H1 (cell line): Measurements from ENCODE around the gene DPT. TPM values are rescaled to one million over a fixed set of nuclear protein-coding genes. Genes with fewer than 3 reads are reported as not detected.

Experiments used
- CTCF ChIA-PET: fragments of 300-600 bp; sonication (Branson Sonifier 250); formaldehyde crosslinking; loops from one replicate; lab custom pipeline; 2021; ENCODE audit not compliant: partially characterized antibody; lab: Charles Lee
- POLR2A ChIA-PET: fragments of 300-600 bp; sonication (Branson Sonifier 250); formaldehyde crosslinking; loops from one replicate; lab custom pipeline; 2021; ENCODE audit warnings: inconsistent platforms; ENCODE audit not compliant: partially characterized antibody; lab: Charles Lee
- DNase-seq, 2 experiments: peaks; one replicate each; pipeline versions ENCODE4 v3.0.0 to v3.0.0-alpha.2; 2010 to 2022; ENCODE audit warnings: low spot score in 2 of 2, low read depth in 1 of 2, mixed read lengths in 1 of 2
- FAIRE-seq: peaks from 2 replicates; lab custom pipeline; 2011; peaks lifted over from hg19 to GRCh38; lab: Jason Lieb, UNC
- H2AFZ ChIP-seq: 2 replicates; pipeline ENCODE4 v1.8.1; 2012; ENCODE audit warnings: low read length, inconsistent platforms
- H2AK5ac ChIP-seq: 2 replicates; pipeline ENCODE4 v1.6.1; 2013; ENCODE audit warnings: low read depth, low read length
- H2BK120ac ChIP-seq: replicated peaks from 2 replicates; pipeline ENCODE3; 2013; ENCODE audit warnings: low read depth, low read length, inconsistent platforms
- H2BK12ac ChIP-seq: 2 replicates; pipeline ENCODE4 v1.6.1; 2013; ENCODE audit warnings: low read depth, low read length
- H2BK15ac ChIP-seq: 2 replicates; pipeline ENCODE4 v1.6.1; 2013; ENCODE audit warnings: low read length
- H2BK20ac ChIP-seq: 2 replicates; pipeline ENCODE4 v1.6.1; 2013; ENCODE audit warnings: low read length
- H2BK5ac ChIP-seq: 2 replicates; pipeline ENCODE4 v1.6.1; 2013; ENCODE audit warnings: low read depth, low read length
- H3K14ac ChIP-seq: 2 replicates; pipeline ENCODE4 v1.6.1; 2013; ENCODE audit warnings: inconsistent platforms; ENCODE audit not compliant: insufficient read length
- H3K18ac ChIP-seq: 2 replicates; pipeline ENCODE4 v1.6.1; 2013; ENCODE audit warnings: low read length; ENCODE audit errors: extremely low read depth
- H3K23ac ChIP-seq: 2 replicates; pipeline ENCODE4 v1.6.1; 2013; ENCODE audit warnings: inconsistent platforms; ENCODE audit not compliant: insufficient read length
- H3K23me2 ChIP-seq: 2 replicates; pipeline ENCODE4 v1.6.1; 2013; ENCODE audit warnings: low read depth, low read length
- H3K27ac ChIP-seq: 2 replicates; pipeline ENCODE4 v1.6.1; 2011; ENCODE audit warnings: low read depth, low read length, inconsistent platforms
- H3K27me3 ChIP-seq, 4 experiments: replicated peaks in 1 of 4; 1 replicate in 1 of 4; 2 replicates in 3 of 4; pipeline versions ENCODE4 v1.6.1 to v1.8.1; 2011 to 2013; ENCODE audit warnings: low read length in 3 of 4, mild to moderate bottlenecking in 3 of 4, inconsistent platforms in 2 of 4, mixed read lengths in 2 of 4, moderate library complexity in 1 of 4; ENCODE audit not compliant: control insufficient read depth in 3 of 4, insufficient read depth in 3 of 4; ENCODE audit errors: extremely low read depth in 1 of 4
- H3K36me3 ChIP-seq, 4 experiments: 2 replicates each; pipeline versions ENCODE4 v1.6.1 to v1.8.1; 2011 to 2013; ENCODE audit warnings: mild to moderate bottlenecking in 4 of 4, low read length in 3 of 4, moderate library complexity in 2 of 4, control low read depth in 1 of 4, inconsistent platforms in 1 of 4; ENCODE audit not compliant: insufficient read depth in 4 of 4, control insufficient read depth in 2 of 4
- H3K4ac ChIP-seq: replicated peaks from 2 replicates; pipeline ENCODE3; 2013; ENCODE audit warnings: low read length, low read depth, mixed read lengths, inconsistent platforms; ENCODE audit not compliant: insufficient read length
- H3K4me1 ChIP-seq, 4 experiments: replicated peaks in 1 of 4; 1 replicate in 1 of 4; 2 replicates in 3 of 4; pipeline versions ENCODE4 v1.6.1 to v1.8.1; 2011 to 2013; ENCODE audit warnings: low read length in 3 of 4, inconsistent platforms in 2 of 4, mixed read lengths in 1 of 4; ENCODE audit not compliant: insufficient read depth in 4 of 4, control insufficient read depth in 3 of 4
- H3K4me2 ChIP-seq, 2 experiments: 2 replicates each; pipeline versions ENCODE4 v1.6.1 to v1.8.1; 2011 to 2013; ENCODE audit warnings: low read depth in 2 of 2, low read length in 2 of 2, control low read depth in 1 of 2, inconsistent platforms in 1 of 2, mild to moderate bottlenecking in 1 of 2; ENCODE audit not compliant: insufficient read depth in 1 of 2
- H3K4me3 ChIP-seq, 4 experiments: fragments of 200-600, 300-600 bp in 1 of 4; sonication (generic), shearing (Covaris generic), sonication (Bioruptor Twin) in 1 of 4; 2 replicates each; pipeline versions ENCODE4 v1.5.1 to v1.8.1; 2011 to 2016; ENCODE audit warnings: low read length in 4 of 4, low read depth in 3 of 4, control low read depth in 2 of 4, inconsistent platforms in 2 of 4, mild to moderate bottlenecking in 2 of 4, mixed read lengths in 1 of 4, moderate library complexity in 1 of 4; ENCODE audit not compliant: insufficient read depth in 2 of 4; ENCODE audit errors: extremely low read depth in 1 of 4
- H3K56ac ChIP-seq: replicated peaks from 2 replicates; pipeline ENCODE3; 2013; ENCODE audit warnings: low read depth, mild to moderate bottlenecking, mixed read lengths, low read length, inconsistent platforms; ENCODE audit not compliant: insufficient read length
- H3K79me1 ChIP-seq: 2 replicates; pipeline ENCODE4 v1.6.1; 2013; ENCODE audit warnings: low read depth, low read length, control low read depth
- H3K79me2 ChIP-seq, 2 experiments: 2 replicates each; pipeline versions ENCODE4 v1.6.1 to v1.8.1; 2012 to 2013; ENCODE audit warnings: low read length in 2 of 2, mild to moderate bottlenecking in 2 of 2, inconsistent platforms in 1 of 2; ENCODE audit not compliant: insufficient read depth in 2 of 2, control insufficient read depth in 1 of 2
- H3K9ac ChIP-seq, 4 experiments: replicated peaks in 1 of 4; 1 replicate in 1 of 4; 2 replicates in 3 of 4; pipeline versions ENCODE4 v1.6.1 to v1.8.1; 2011 to 2013; ENCODE audit warnings: low read depth in 3 of 4, low read length in 3 of 4, control low read depth in 2 of 4, mild to moderate bottlenecking in 2 of 4, moderate library complexity in 2 of 4, inconsistent platforms in 1 of 4; ENCODE audit errors: extremely low read depth in 1 of 4
- H3K9me3 ChIP-seq, 2 experiments: 2 replicates each; pipeline versions ENCODE4 v1.6.1 to v1.8.1; 2012 to 2013; ENCODE audit warnings: mild to moderate bottlenecking in 2 of 2, moderate library complexity in 2 of 2, control low read depth in 1 of 2, inconsistent platforms in 1 of 2, low read depth in 1 of 2, low read length in 1 of 2, mixed read lengths in 1 of 2; ENCODE audit not compliant: insufficient read depth in 2 of 2
- H4K20me1 ChIP-seq, 2 experiments: replicated peaks in 1 of 2; 2 replicates each; pipeline versions ENCODE3 to v1.8.1; 2011 to 2013; ENCODE audit warnings: inconsistent platforms in 2 of 2, low read length in 2 of 2, mild to moderate bottlenecking in 1 of 2; ENCODE audit not compliant: insufficient read depth in 2 of 2, control insufficient read depth in 1 of 2
- H4K5ac ChIP-seq: 2 replicates; pipeline ENCODE4 v1.6.1; 2013; ENCODE audit warnings: low read length, low read depth, mixed read lengths, inconsistent platforms; ENCODE audit not compliant: insufficient read length
- H4K8ac ChIP-seq: 2 replicates; pipeline ENCODE4 v1.8.0; 2013; ENCODE audit warnings: mild to moderate bottlenecking, moderate library complexity, low read length, inconsistent platforms; ENCODE audit not compliant: insufficient read depth; ENCODE audit errors: extremely low read depth
- H4K91ac ChIP-seq: replicated peaks from 2 replicates; pipeline ENCODE3; 2013; ENCODE audit warnings: low read length, mixed read lengths, inconsistent platforms; ENCODE audit not compliant: insufficient read length
- CREB1 ChIP-seq: IDR thresholded peaks from 2 replicates; pipeline ENCODE4 v1.6.1; 2012; ENCODE audit warnings: inconsistent platforms
- CTBP2 ChIP-seq: IDR thresholded peaks from 2 replicates; pipeline ENCODE4 v1.7.0; 2011; ENCODE audit warnings: borderline replicate concordance, mild to moderate bottlenecking, moderate library complexity, mixed read lengths, low read length; ENCODE audit not compliant: insufficient read depth, insufficient read length
- JUN ChIP-seq: IDR thresholded peaks from 2 replicates; pipeline ENCODE4 v1.6.1; 2011; ENCODE audit warnings: low read depth, mild to moderate bottlenecking, improper control_type of control experiment, low read length
- NANOG ChIP-seq: IDR thresholded peaks from 2 replicates; pipeline ENCODE4 v1.6.1; 2011; ENCODE audit warnings: low read length, low read depth, mild to moderate bottlenecking, inconsistent platforms; ENCODE audit not compliant: insufficient read depth, poor library complexity, severe bottlenecking
- NRF1 ChIP-seq: IDR thresholded peaks from 2 replicates; pipeline ENCODE4 v1.6.1; 2011; ENCODE audit warnings: mild to moderate bottlenecking, low read depth, low read length, improper control_type of control experiment
- PHF8 ChIP-seq: fragments of 200-600 bp; sonication (generic); conservative IDR thresholded peaks from 2 replicates; pipeline ENCODE4 v1.7.1; 2012; ENCODE audit warnings: low read depth, mild to moderate bottlenecking, inconsistent platforms, low read length, moderate library complexity
- POLR2A ChIP-seq, 2 experiments: IDR thresholded peaks; 1 replicate in 1 of 2; 2 replicates in 1 of 2; pipeline ENCODE4 v1.6.1; 2011; ENCODE audit warnings: low read depth in 2 of 2, low read length in 2 of 2, mild to moderate bottlenecking in 2 of 2; ENCODE audit errors: control extremely low read depth in 1 of 2
- RFX5 ChIP-seq: IDR thresholded peaks from 2 replicates; pipeline ENCODE4 v1.6.1; 2011; ENCODE audit warnings: low read depth, low read length, improper control_type of control experiment, borderline replicate concordance
- SIX5 ChIP-seq: IDR thresholded peaks from 2 replicates; pipeline ENCODE4 v1.6.1; 2011; ENCODE audit warnings: mild to moderate bottlenecking, low read depth, low read length
- TEAD4 ChIP-seq: IDR thresholded peaks from 2 replicates; pipeline ENCODE4 v1.6.1; 2012; ENCODE audit warnings: low read depth, low read length, inconsistent platforms, mixed read lengths
- WGBS, 2 experiments: shearing (Covaris generic) in 1 of 2; methylation state at CpG; one replicate each; pipeline versions ENCODE4 v1.1.6 to v1.1.7; 2013 to 2015; ENCODE audit warnings: low lambda C conversion rate in 2 of 2, mixed read lengths in 2 of 2, inconsistent platforms in 1 of 2, low coverage in 1 of 2, missing lambda C conversion rate in 1 of 2; ENCODE audit not compliant: insufficient replicate concordance in 2 of 2, insufficient coverage in 1 of 2, insufficient read length in 1 of 2; ENCODE audit errors: extremely low coverage in 1 of 2, missing lambda C conversion rate in 1 of 2; 5-methylcytosine and 5-hydroxymethylcytosine counted together
- polyA plus RNA-seq, 7 experiments: library from polyadenylated mRNA; depleted of rRNA in 3 of 7; stranded (reverse) in 5 of 7; unstranded in 2 of 7; fragments of >200 nt in 5 of 7; fragments of 200-250 nt in 2 of 7; gene quantifications; 1 replicate in 5 of 7; 2 replicates in 1 of 7; 4 replicates in 1 of 7; pipeline versions ENCODE4 v1.2.1 to v1.2.3, GENCODE V29; 2011 to 2013; ENCODE audit warnings: missing spikeins in 2 of 7, mixed read lengths in 2 of 7
- total RNA-seq: library from RNA; stranded (reverse); fragmentation: NEBNext Ultra II Directional; extraction: Animal tissue kit (Norgen Biotek cat#: 25700); gene quantifications from 2 replicates; pipeline ENCODE4 v1.2.1, GENCODE V29; 2021
- TF ChIP-seq, protein P1 (sequence below): IDR thresholded peaks from 2 replicates; pipeline ENCODE4 v1.6.1; 2012; ENCODE audit warnings: inconsistent platforms
- TF ChIP-seq, protein P2 (sequence below), 3 experiments: IDR thresholded peaks; 1 replicate in 2 of 3; 2 replicates in 1 of 3; pipeline versions ENCODE4 v1.5.1 to v1.6.1; 2011; ENCODE audit warnings: low read length in 3 of 3, mild to moderate bottlenecking in 3 of 3, inconsistent platforms in 2 of 3, low read depth in 1 of 3, moderate library complexity in 1 of 3; ENCODE audit not compliant: insufficient read depth in 1 of 3; ENCODE audit errors: control extremely low read depth in 1 of 3

DPT gene
- total and polyA plus RNA-seq, 2 of the 8 experiments (the other 6 are each of a cell fraction or from before 2014, with no cell fraction given): not detected

GRCh38 chr1:168653567-168653966, 75.4 kb downstream of the DPT start:
- H2BK5ac ChIP-seq: no peak overlapping the region
- H4K20me1 ChIP-seq: no peaks in the 10 kb centered on the region
- no peak overlapping the region for H3K4me2 ChIP-seq
- H3K4me3 ChIP-seq: no peak overlapping the region
- WGBS, 2 experiments: 82% methylated on average over 2 of the region's 2 CpGs; no CpG with 5 or more reads in 1 of the 2 experiments
- H3K27me3 ChIP-seq: no peaks in the 10 kb centered on the region
- H4K5ac ChIP-seq: no peak overlapping the region
- no peaks in the 10 kb centered on the region for H3K23me2 ChIP-seq
- no peak overlapping the region for H4K91ac ChIP-seq
- CTCF ChIA-PET: interaction anchor here (1.2 to 2.6 kb wide), 2 partner anchors 15 to 17 kb away, joined by 4 to 10 read pairs; no protein-coding TSS in a partner anchor
- H2BK15ac ChIP-seq: no peak overlapping the region
- FAIRE-seq (no peak), DNase-seq (no peak)
- H3K56ac ChIP-seq: no peak overlapping the region
- H2BK120ac ChIP-seq: no peak overlapping the region
- H3K14ac ChIP-seq: no peak overlapping the region
- no peak overlapping the region for H2BK20ac ChIP-seq
- no peak overlapping the region for H2AK5ac ChIP-seq
- no peak overlapping the region for H3K23ac ChIP-seq
- no peaks in the 10 kb centered on the region for H3K36me3 ChIP-seq
- H3K79me2 ChIP-seq: no peaks in the 10 kb centered on the region
- POLR2A ChIA-PET: no interaction called here
- H3K4ac ChIP-seq: no peak overlapping the region
- no peaks in the 10 kb centered on the region for H3K79me1 ChIP-seq
- no peak overlapping the region for H3K9ac ChIP-seq
- H2AFZ ChIP-seq: no peak overlapping the region
- H2BK12ac ChIP-seq: no peak overlapping the region
- H3K9me3 ChIP-seq: no peaks in the 10 kb centered on the region
- H3K27ac ChIP-seq: no peak overlapping the region
- no peak overlapping the region for H4K8ac ChIP-seq
- no peak overlapping the region for H3K18ac ChIP-seq
- H3K4me1 ChIP-seq: peaks cover 0 to 3% (median 0%) of the 10 kb centered on the region in 4 experiments; a peak in 1 of 7 replicates
- TF ChIP-seq RFX5 (no peak), JUN (no peak), NRF1 (no peak), CTBP2 (no peak), PHF8 (no peak), SIX5 (no peak), TEAD4 (no peak), CREB1 (no peak), NANOG (no peak), POLR2A (IDR thresholded peaks at IDR 0.05; ENCODE audit: control extremely low read depth in 1 of 2, low read depth in 2 of 2, low read length in 2 of 2) (no peak)
- TF ChIP-seq, protein P1, sequence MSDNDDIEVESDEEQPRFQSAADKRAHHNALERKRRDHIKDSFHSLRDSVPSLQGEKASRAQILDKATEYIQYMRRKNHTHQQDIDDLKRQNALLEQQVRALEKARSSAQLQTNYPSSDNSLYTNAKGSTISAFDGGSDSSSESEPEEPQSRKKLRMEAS: no peak
- TF ChIP-seq, protein P2, sequence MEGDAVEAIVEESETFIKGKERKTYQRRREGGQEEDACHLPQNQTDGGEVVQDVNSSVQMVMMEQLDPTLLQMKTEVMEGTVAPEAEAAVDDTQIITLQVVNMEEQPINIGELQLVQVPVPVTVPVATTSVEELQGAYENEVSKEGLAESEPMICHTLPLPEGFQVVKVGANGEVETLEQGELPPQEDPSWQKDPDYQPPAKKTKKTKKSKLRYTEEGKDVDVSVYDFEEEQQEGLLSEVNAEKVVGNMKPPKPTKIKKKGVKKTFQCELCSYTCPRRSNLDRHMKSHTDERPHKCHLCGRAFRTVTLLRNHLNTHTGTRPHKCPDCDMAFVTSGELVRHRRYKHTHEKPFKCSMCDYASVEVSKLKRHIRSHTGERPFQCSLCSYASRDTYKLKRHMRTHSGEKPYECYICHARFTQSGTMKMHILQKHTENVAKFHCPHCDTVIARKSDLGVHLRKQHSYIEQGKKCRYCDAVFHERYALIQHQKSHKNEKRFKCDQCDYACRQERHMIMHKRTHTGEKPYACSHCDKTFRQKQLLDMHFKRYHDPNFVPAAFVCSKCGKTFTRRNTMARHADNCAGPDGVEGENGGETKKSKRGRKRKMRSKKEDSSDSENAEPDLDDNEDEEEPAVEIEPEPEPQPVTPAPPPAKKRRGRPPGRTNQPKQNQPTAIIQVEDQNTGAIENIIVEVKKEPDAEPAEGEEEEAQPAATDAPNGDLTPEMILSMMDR (IDR thresholded peaks at IDR 0.05; ENCODE audit: control extremely low read depth in 1 of 3, insufficient read depth in 1 of 3, low read depth in 1 of 3, low read length in 3 of 3): no peak
